ENCODE results near the gene RASEF. TPM values are rescaled to one million over a fixed set of nuclear protein-coding genes. Genes with fewer than 3 reads are reported as not detected.

The RASEF gene
- total RNA-seq (2022; extraction: Qiagen RNA extraction; ENCODE audit: low read depth), result 5.6 to 9.5 TPM (median 8.2 TPM) in 5 replicates

DNA sequence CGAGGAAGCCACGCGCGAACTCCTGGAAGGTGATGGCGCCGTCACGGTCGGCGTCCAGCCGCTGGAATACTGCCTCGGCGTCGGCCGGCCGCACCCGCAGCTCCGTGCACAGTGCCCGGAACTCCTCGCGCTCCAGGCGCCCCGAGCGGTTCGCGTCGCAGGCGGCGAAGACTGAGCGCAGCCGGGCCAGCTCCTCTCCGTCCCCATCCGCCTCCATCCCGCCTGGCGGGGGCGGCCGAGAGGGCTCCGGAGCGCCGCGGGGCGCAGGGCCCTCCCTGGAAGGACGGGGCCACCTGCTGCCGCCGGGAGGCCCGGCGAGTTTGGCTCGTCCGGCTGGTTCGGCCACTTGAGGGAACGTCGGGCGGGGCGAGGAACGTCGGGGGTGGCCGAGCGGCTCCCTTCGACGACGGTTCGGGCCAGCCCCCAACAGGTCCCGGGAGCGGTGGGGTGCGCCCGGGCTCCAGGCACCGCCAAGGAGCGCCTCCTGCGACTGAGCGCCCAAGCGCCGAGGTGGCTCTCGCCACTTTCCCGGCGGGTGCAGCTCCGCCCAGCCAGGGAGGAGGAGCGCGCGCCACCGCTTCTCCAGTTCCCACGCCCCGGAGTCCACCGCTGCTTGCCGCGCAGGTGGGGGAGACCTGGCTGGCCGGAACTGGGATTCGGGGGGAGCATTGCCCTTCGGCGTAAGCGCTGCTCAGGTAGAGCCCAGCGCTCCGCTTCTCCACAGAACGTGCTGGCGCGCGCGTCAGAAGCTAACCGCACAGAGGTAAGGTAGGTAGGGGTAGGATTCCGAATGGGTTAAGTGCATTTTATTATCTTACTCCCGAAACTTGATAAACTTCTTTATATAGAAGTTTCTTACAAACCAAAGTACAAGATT lies at the start of gene RASEF:
RASEF (minus strand) TSS at position 492 of the 877 bp plus-strand sequence; CDS start at position 217, 275 bp downstream.

